Thoracic aorta (tissue), 2 donors: ENCODE data around the gene MYLIP. TPM values are rescaled to one million over a fixed set of nuclear protein-coding genes. Genes with fewer than 3 reads are reported as not detected.

Experiments used
- ATAC-seq: fragments of 150-250 bp; one replicate; pipeline ENCODE4 v1.8.0; 2017; ENCODE audit warnings: low read depth; ENCODE audit not compliant: insufficient number of reproducible peaks, low FRiP score
- DNase-seq: peaks from one replicate; pipeline ENCODE4 v3.0.0-alpha.2; 2020; ENCODE audit warnings: low spot score
- H3K27ac ChIP-seq, 2 donors: fragments of 200-600 bp; sonication (generic); 1 replicate in 1 of 2; 2 replicates in 1 of 2; pipeline ENCODE4 v1.5.1; 2016; ENCODE audit warnings: mild to moderate bottlenecking in 2 of 2, moderate library complexity in 2 of 2
- H3K27me3 ChIP-seq: fragments of 200-600 bp; sonication (generic); replicated peaks from 2 replicates; pipeline ENCODE4 v1.6.0; 2016; ENCODE audit warnings: mild to moderate bottlenecking; ENCODE audit not compliant: insufficient read depth
- H3K36me3 ChIP-seq: fragments of 200-600 bp; sonication (generic); one replicate; pipeline ENCODE4 v1.5.1; 2016
- H3K4me1 ChIP-seq, 2 donors: fragments of 200-600 bp; sonication (generic); 1 replicate in 1 of 2; 2 replicates in 1 of 2; pipeline versions ENCODE4 v1.5.1 to v1.6.0; 2016; ENCODE audit warnings: low read depth in 2 of 2, mild to moderate bottlenecking in 1 of 2; ENCODE audit not compliant: control insufficient read depth in 1 of 2
- H3K4me3 ChIP-seq: fragments of 200-600 bp; sonication (generic); 2 replicates; pipeline ENCODE4 v1.5.1; 2016; ENCODE audit warnings: mild to moderate bottlenecking
- H3K9me3 ChIP-seq: fragments of 200-600 bp; sonication (generic); 2 replicates; pipeline ENCODE4 v1.5.1; 2016
- CTCF ChIP-seq: fragments of 200-600 bp; sonication (generic); IDR thresholded peaks from one replicate; pipeline ENCODE4 v1.5.1; 2019; ENCODE audit warnings: antibody characterized with exemption
- total RNA-seq, 2 donors: library from RNA; depleted of rRNA; stranded (reverse); fragments of >200 nt; gene quantifications; one replicate each; pipeline versions ENCODE4 v1.1.0 to v1.2.3, GENCODE V29; 2016

Gene MYLIP
- total RNA-seq, 2 donors from 2014 or later = 90.4 to 97.2 TPM

- ATAC-seq (no peak), DNase-seq (no peak)
- Histone ChIP-seq H3K4me1 (peaks cover 0 to 12% of the 10 kb centered on the region in 2 donors), H3K27ac (no peak overlapping the region), H3K9me3 (no peaks in the 10 kb centered on the region), H3K27me3 (no peaks in the 10 kb centered on the region), H3K4me3 (peak overlapping the region; percentile 40), H3K36me3 (no peaks in the 10 kb centered on the region)
- no peak for TF ChIP-seq CTCF
Measured at GRCh38 chr6:16180696-16181438, 52.0 kb downstream of the MYLIP start.

- peak overlapping the region; percentile 40 for H3K4me3 ChIP-seq
- no peak for TF ChIP-seq CTCF
- no peaks in the 10 kb centered on the region for H3K36me3 ChIP-seq
- peaks cover 0 to 12% of the 10 kb centered on the region in 2 donors for H3K4me1 ChIP-seq
- no peaks in the 10 kb centered on the region for H3K9me3 ChIP-seq
- ATAC-seq (no peak), DNase-seq (no peak)
- H3K27ac ChIP-seq = no peak overlapping the region
- no peaks in the 10 kb centered on the region for H3K27me3 ChIP-seq
Measured at GRCh38 chr6:16181439-16182297, 52.8 kb downstream of the MYLIP start.

GRCh38 chr6:16183187-16183664 is 54.3 kb downstream of the MYLIP start:
- no peaks in the 10 kb centered on the region for H3K27me3 ChIP-seq
- peak; percentile 62 for ATAC-seq
- H3K4me1 ChIP-seq = peaks cover 2 to 25% of the 10 kb centered on the region in 2 donors
- peak overlapping the region; percentile 10 for H3K4me3 ChIP-seq
- DNase-seq = no peak
- H3K9me3 ChIP-seq = no peaks in the 10 kb centered on the region
- TF ChIP-seq CTCF = peak; percentile 77
- peak overlapping the region; percentile 44 to 67 for H3K27ac ChIP-seq
- H3K36me3 ChIP-seq = no peaks in the 10 kb centered on the region

- Histone ChIP-seq H3K27me3 (no peaks in the 10 kb centered on the region), H3K9me3 (no peaks in the 10 kb centered on the region), H3K4me1 (peaks cover 4 to 29% of the 10 kb centered on the region in 2 donors), H3K27ac (peak overlapping the region in 1 of 2 donors; percentile 67), H3K4me3 (no peak overlapping the region), H3K36me3 (no peaks in the 10 kb centered on the region)
- ATAC-seq (no peak), DNase-seq (no peak)
- no peak for TF ChIP-seq CTCF
Measured at GRCh38 chr6:16184129-16184528, 55.2 kb downstream of the MYLIP start.

GRCh38 chr6:16184551-16184950 is 55.7 kb downstream of the MYLIP start:
- DNase-seq = no peak
- ATAC-seq = no peak
- TF ChIP-seq CTCF = no peak
- Histone ChIP-seq H3K9me3 (no peaks in the 10 kb centered on the region), H3K4me3 (no peak overlapping the region), H3K27me3 (no peaks in the 10 kb centered on the region), H3K36me3 (no peaks in the 10 kb centered on the region), H3K27ac (no peak overlapping the region), H3K4me1 (peaks cover 4 to 33% of the 10 kb centered on the region in 2 donors)
